HepG2 (cell line): ENCODE data around the gene FAT1. TPM values are rescaled to one million over a fixed set of nuclear protein-coding genes. Genes with fewer than 3 reads are reported as not detected.

Source experiments
- AHR ChIP-seq: IDR thresholded peaks from 2 replicates; pipeline ENCODE4 v1.6.1; 2018; ENCODE audit warnings: missing genetic modification reagents, missing compliant biosample characterization
- EEA1 ChIP-seq: sonication (generic); formaldehyde crosslinking; IDR thresholded peaks from 2 replicates; pipeline ENCODE4 v1.5.1; 2020; ENCODE audit warnings: mild to moderate bottlenecking, missing genetic modification reagents, borderline replicate concordance
- FOSL2 ChIP-seq: sonication (generic); formaldehyde crosslinking; IDR thresholded peaks from 2 replicates; pipeline ENCODE4 v1.4.0; 2020; ENCODE audit warnings: missing genetic modification reagents
- HDAC6 ChIP-seq: fragments of 200-600 bp; sonication (generic); IDR thresholded peaks from 2 replicates; pipeline ENCODE4 v1.7.0; 2017; ENCODE audit warnings: mild to moderate bottlenecking, antibody characterized with exemption, low read length, low read depth
- KLF12 ChIP-seq: sonication (generic); formaldehyde crosslinking; IDR thresholded peaks from 2 replicates; pipeline ENCODE4 v1.4.0; 2020; ENCODE audit warnings: missing genetic modification reagents, borderline replicate concordance
- RBM39 ChIP-seq: fragments of 200-400 bp; formaldehyde crosslinking; IDR thresholded peaks from one replicate; pipeline ENCODE4 v1.6.1; 2018; ENCODE audit warnings: antibody characterized with exemption, mild to moderate bottlenecking, low read depth, low read length; ENCODE audit not compliant: poor library complexity, severe bottlenecking
- RXRA ChIP-seq: sonication (generic); formaldehyde crosslinking; IDR thresholded peaks from 2 replicates; pipeline ENCODE4 v1.5.1; 2020; ENCODE audit warnings: missing genetic modification reagents
- SNAI1 ChIP-seq: sonication (generic); formaldehyde crosslinking; IDR thresholded peaks from 2 replicates; pipeline ENCODE4 v1.5.0; 2020; ENCODE audit warnings: mild to moderate bottlenecking, missing genetic modification reagents, borderline replicate concordance
- STAT5B ChIP-seq: sonication (generic); formaldehyde crosslinking; IDR thresholded peaks from 2 replicates; pipeline ENCODE4 v1.4.0; 2020; ENCODE audit warnings: missing genetic modification reagents
- YEATS2 ChIP-seq: sonication (generic); formaldehyde crosslinking; IDR thresholded peaks from 2 replicates; pipeline ENCODE4 v1.4.0; 2020; ENCODE audit warnings: missing genetic modification reagents, borderline replicate concordance
- ZNF251 ChIP-seq: sonication (generic); formaldehyde crosslinking; IDR thresholded peaks from 2 replicates; pipeline ENCODE4 v1.9.0; 2021; ENCODE audit warnings: mild to moderate bottlenecking, missing genetic modification reagents
- ZNF260 ChIP-seq: sonication (generic); formaldehyde crosslinking; IDR thresholded peaks from 2 replicates; pipeline ENCODE4 v1.4.0; 2020; ENCODE audit warnings: missing genetic modification reagents, low read depth, mild to moderate bottlenecking, borderline replicate concordance
- ZNF451 ChIP-seq: sonication (generic); formaldehyde crosslinking; IDR thresholded peaks from 2 replicates; pipeline ENCODE4 v1.5.0; 2020; ENCODE audit warnings: mild to moderate bottlenecking, missing genetic modification reagents
- ZNF674 ChIP-seq: sonication (generic); formaldehyde crosslinking; IDR thresholded peaks from 2 replicates; pipeline ENCODE4 v1.5.0; 2020; ENCODE audit warnings: low read depth, mild to moderate bottlenecking, missing genetic modification reagents
- ZNF678 ChIP-seq: sonication (generic); formaldehyde crosslinking; IDR thresholded peaks from 2 replicates; pipeline ENCODE4 v1.4.0; 2020; ENCODE audit warnings: mild to moderate bottlenecking, missing genetic modification reagents
- ZNF879 ChIP-seq: sonication (generic); formaldehyde crosslinking; IDR thresholded peaks from 2 replicates; pipeline ENCODE4 v1.8.1; 2023; ENCODE audit warnings: missing genetic modification reagents
- polyA plus RNA-seq, 8 experiments: library from polyadenylated mRNA; depleted of rRNA in 3 of 8; stranded (reverse) in 7 of 8; unstranded in 1 of 8; fragments of >200 nt; fragmentation: Illumina TruSeq in 4 of 8; extraction: Trizol in 4 of 8; gene quantifications; 2 replicates each; pipeline versions ENCODE4 v1.2.1 to v1.2.3, GENCODE V29; 2011 to 2016; ENCODE audit warnings: low read depth in 4 of 8, missing spikeins in 1 of 8, mixed read lengths in 1 of 8; ENCODE audit not compliant: insufficient read depth in 1 of 8
- total RNA-seq, 5 experiments: library from RNA; depleted of rRNA; stranded (reverse); fragments of >200 nt; fragmentation: Illumina TruSeq; extraction: Trizol; gene quantifications; 2 replicates each; pipeline ENCODE4 v1.2.3, GENCODE V29; 2016; ENCODE audit warnings: low read depth in 1 of 5
- TF ChIP-seq, protein P1 (sequence below): IDR thresholded peaks from 2 replicates; pipeline ENCODE4 v1.6.1; 2016; ENCODE audit warnings: control low read depth
- TF ChIP-seq, protein P2 (sequence below): sonication (generic); formaldehyde crosslinking; IDR thresholded peaks from 2 replicates; pipeline ENCODE4; 2020; ENCODE audit warnings: missing genetic modification reagents, mild to moderate bottlenecking, borderline replicate concordance
- TF ChIP-seq, protein P3 (sequence below): IDR thresholded peaks from 2 replicates; pipeline ENCODE4 v1.6.1; 2016
- TF ChIP-seq, protein P4 (sequence below): sonication (generic); formaldehyde crosslinking; IDR thresholded peaks from 2 replicates; pipeline ENCODE4 v1.4.0; 2020; ENCODE audit warnings: missing genetic modification reagents
- TF ChIP-seq, protein P5 (sequence below): sonication (generic); formaldehyde crosslinking; IDR thresholded peaks from 2 replicates; pipeline ENCODE4 v1.4.0; 2020; ENCODE audit warnings: mild to moderate bottlenecking, missing genetic modification reagents

FAT1 gene
- total and polyA plus RNA-seq, 2 of the 13 experiments (the other 11 are each of a cell fraction or from before 2014, with no cell fraction given), result 185 to 216 TPM

DNA sequence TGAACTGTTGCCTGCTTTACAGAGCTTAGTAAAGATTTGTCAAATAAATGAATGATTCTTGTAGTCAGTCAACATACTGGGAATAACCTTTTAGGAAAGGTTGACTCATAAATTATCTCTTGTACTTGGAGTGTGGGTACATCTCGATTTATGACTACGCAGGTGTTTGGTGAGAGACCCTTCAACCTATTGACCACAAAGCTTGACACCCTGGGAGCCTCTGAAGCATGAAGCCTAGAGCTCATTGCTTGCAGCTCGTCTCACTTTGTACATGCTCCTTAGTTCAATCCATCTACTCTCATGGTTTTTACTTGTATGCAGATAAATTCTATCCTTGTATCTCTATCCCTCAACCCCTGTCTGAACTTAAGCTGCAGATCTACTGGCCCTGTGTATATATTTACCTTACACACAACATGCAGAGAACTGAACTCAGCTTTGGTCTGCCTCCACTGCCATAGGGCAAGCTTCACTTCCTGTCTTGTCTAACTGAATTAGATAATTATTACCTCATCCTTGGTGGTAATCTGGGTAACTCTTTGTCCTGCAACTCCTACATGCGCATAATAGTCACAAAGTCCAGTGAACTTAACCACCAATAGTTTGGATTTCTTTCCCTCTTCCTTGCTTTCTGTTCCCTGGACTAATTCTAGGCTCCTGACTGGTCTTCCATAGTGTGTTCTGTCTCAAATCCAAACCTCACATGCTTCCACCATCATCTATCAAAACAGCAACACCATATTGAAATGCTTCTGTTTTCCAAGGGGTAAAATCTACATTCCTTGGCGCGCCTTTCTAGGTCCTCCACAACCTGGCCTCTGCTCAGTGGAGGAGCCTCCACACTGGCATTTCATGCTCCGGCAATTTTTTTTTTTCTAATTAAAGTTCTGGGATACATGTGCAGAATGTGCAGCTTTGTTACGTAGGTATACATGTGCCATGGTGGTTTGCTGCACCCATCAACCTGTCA, 32.2 kb upstream of the FAT1 start (continued):
- TF ChIP-seq, protein P1, sequence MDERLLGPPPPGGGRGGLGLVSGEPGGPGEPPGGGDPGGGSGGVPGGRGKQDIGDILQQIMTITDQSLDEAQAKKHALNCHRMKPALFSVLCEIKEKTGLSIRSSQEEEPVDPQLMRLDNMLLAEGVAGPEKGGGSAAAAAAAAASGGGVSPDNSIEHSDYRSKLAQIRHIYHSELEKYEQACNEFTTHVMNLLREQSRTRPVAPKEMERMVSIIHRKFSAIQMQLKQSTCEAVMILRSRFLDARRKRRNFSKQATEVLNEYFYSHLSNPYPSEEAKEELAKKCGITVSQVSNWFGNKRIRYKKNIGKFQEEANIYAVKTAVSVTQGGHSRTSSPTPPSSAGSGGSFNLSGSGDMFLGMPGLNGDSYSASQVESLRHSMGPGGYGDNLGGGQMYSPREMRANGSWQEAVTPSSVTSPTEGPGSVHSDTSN (CRISPR knock-in tag), result no peak
- TF ChIP-seq AHR (CRISPR knock-in tag) (no peak), HDAC6 (no peak), EEA1 (no peak), ZNF678 (CRISPR knock-in tag) (no peak), ZNF879 (no peak), STAT5B (CRISPR knock-in tag) (no peak), RBM39 (no peak), KLF12 (CRISPR knock-in tag) (no peak), YEATS2 (CRISPR knock-in tag) (peak; percentile 55; the same call in 1 of the 2 replicates), ZNF260 (CRISPR knock-in tag) (no peak), ZNF451 (CRISPR knock-in tag) (no peak), RXRA (CRISPR knock-in tag) (peak; percentile 61; the same call in 1 of the 2 replicates), ZNF251 (CRISPR knock-in tag) (no peak), SNAI1 (CRISPR knock-in tag) (no peak), FOSL2 (CRISPR knock-in tag) (peak; percentile 74), ZNF674 (CRISPR knock-in tag) (no peak)
- TF ChIP-seq, protein P2, sequence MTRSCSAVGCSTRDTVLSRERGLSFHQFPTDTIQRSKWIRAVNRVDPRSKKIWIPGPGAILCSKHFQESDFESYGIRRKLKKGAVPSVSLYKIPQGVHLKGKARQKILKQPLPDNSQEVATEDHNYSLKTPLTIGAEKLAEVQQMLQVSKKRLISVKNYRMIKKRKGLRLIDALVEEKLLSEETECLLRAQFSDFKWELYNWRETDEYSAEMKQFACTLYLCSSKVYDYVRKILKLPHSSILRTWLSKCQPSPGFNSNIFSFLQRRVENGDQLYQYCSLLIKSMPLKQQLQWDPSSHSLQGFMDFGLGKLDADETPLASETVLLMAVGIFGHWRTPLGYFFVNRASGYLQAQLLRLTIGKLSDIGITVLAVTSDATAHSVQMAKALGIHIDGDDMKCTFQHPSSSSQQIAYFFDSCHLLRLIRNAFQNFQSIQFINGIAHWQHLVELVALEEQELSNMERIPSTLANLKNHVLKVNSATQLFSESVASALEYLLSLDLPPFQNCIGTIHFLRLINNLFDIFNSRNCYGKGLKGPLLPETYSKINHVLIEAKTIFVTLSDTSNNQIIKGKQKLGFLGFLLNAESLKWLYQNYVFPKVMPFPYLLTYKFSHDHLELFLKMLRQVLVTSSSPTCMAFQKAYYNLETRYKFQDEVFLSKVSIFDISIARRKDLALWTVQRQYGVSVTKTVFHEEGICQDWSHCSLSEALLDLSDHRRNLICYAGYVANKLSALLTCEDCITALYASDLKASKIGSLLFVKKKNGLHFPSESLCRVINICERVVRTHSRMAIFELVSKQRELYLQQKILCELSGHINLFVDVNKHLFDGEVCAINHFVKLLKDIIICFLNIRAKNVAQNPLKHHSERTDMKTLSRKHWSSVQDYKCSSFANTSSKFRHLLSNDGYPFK (CRISPR knock-in tag), result no peak
- TF ChIP-seq, protein P3, sequence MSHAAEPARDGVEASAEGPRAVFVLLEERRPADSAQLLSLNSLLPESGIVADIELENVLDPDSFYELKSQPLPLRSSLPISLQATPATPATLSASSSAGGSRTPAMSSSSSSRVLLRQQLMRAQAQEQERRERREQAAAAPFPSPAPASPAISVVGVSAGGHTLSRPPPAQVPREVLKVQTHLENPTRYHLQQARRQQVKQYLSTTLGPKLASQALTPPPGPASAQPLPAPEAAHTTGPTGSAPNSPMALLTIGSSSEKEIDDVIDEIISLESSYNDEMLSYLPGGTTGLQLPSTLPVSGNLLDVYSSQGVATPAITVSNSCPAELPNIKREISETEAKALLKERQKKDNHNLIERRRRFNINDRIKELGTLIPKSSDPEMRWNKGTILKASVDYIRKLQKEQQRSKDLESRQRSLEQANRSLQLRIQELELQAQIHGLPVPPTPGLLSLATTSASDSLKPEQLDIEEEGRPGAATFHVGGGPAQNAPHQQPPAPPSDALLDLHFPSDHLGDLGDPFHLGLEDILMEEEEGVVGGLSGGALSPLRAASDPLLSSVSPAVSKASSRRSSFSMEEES (CRISPR knock-in tag), result peak; percentile 75
- TF ChIP-seq, protein P4, sequence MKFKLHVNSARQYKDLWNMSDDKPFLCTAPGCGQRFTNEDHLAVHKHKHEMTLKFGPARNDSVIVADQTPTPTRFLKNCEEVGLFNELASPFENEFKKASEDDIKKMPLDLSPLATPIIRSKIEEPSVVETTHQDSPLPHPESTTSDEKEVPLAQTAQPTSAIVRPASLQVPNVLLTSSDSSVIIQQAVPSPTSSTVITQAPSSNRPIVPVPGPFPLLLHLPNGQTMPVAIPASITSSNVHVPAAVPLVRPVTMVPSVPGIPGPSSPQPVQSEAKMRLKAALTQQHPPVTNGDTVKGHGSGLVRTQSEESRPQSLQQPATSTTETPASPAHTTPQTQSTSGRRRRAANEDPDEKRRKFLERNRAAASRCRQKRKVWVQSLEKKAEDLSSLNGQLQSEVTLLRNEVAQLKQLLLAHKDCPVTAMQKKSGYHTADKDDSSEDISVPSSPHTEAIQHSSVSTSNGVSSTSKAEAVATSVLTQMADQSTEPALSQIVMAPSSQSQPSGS (CRISPR knock-in tag), result peak; percentile 93
- TF ChIP-seq, protein P5, sequence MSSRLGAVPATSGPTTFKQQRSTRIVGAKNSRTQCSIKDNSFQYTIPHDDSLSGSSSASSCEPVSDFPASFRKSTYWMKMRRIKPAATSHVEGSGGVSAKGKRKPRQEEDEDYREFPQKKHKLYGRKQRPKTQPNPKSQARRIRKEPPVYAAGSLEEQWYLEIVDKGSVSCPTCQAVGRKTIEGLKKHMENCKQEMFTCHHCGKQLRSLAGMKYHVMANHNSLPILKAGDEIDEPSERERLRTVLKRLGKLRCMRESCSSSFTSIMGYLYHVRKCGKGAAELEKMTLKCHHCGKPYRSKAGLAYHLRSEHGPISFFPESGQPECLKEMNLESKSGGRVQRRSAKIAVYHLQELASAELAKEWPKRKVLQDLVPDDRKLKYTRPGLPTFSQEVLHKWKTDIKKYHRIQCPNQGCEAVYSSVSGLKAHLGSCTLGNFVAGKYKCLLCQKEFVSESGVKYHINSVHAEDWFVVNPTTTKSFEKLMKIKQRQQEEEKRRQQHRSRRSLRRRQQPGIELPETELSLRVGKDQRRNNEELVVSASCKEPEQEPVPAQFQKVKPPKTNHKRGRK (CRISPR knock-in tag), result no peak
